SH-SY5Y (cell line): ENCODE data around the gene ST6GALNAC4.

Source experiments
- GATA2 ChIP-seq: IDR thresholded peaks from 2 replicates; pipeline ENCODE4 v1.6.1; 2011; ENCODE audit warnings: mild to moderate bottlenecking, low read depth, low read length
- GATA3 ChIP-seq: IDR thresholded peaks from 2 replicates; pipeline ENCODE4 v1.6.1; 2011; ENCODE audit warnings: low read depth, mild to moderate bottlenecking, low read length, moderate library complexity

- no peak for TF ChIP-seq GATA2
- no peak for TF ChIP-seq GATA3
Observed at GRCh38 chr9:127935765-127936221, 19.0 kb upstream of the ST6GALNAC4 start.
